ENCODE measurements around the gene MANF.

The MANF gene

DNA sequence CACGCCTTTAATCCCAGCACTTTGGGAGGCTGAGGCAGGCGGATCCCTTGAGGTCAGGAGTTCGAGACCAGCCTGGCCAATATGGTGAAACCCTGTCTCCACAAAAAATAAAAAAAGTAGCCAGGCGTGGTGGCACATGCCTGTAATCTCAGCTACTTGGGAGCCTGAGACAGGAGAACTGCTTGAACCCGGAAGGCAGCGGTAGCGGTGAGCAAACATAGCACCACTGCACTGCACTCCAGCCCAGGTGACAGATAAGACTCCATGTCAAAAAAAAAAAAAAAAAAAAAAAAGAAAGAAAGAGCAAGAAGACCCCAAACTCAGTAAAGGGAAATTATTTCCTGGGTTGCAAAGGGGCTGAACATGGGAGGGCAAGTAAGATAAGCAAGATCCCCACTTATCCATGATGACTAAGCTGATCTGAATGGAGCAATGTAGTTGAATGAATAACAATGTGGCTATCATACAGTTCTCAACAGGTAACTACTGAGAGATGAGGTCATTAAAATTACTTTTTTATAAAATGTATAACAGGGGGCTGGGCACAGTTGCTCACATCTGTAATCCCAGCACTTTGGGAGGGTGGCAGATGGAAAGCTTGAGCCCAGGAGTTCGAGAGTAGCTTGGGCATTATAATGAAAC, 52.0 kb downstream of the MANF start:
- no peak for DNase-seq
